Glomerular visceral epithelial cell (primary cell): ENCODE measurements around the gene CD44.
"Not testable (repeated sequence)": the region's sequence is repeated elsewhere in the genome, so short reads cannot be mapped to it uniquely, and the experiment has no call there.

Experiments used
- DNase-seq: peaks from one replicate; pipeline ENCODE4 v3.0.0-alpha.2; 2016; ENCODE audit errors: extremely low spot score

Gene CD44

DNA sequence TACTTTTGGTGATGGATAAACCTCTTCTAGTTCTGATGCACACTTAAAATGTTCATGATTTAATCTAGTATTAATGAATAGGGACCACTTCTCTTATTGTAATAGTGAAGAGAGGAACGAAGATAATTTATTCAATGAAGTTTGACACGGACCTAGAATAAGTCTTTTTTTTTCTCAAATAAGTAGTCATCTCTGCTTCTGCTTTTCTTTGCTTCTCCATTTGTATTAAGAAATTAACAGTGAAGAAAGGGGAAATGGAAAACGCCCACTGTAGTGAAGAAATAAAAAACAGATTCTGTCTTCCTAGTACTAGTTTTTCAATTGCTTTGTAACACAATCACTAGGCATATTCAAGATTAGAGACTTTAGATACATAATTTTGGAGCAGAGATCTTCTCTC, 73.0 kb downstream of the CD44 start:
- no peak for DNase-seq

DNA sequence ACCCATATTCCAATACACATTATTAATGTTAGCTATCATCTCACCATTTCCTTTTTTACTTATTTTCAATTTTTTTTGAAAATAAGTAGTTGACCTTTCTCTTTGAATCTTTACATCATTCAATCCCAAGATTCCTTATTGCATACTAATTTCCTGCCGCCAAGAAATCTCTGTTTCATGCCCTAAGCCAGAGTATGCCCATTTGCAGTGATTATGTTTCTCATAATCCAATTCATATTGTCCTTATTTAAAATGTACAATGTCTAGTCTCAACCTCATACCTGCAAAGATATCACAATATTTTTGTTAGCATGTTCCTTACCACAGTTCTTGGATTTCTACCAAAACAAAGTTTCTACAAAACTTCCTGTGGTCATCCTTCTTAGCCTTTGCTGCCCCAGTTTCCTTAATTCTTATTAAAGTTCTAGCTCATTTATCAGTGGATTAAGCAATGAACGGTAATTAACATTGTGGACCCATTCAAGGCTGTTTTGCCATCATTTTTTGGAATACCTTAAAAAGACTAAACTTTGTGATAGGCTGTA, 75.3 kb downstream of the CD44 start:
- no peak for DNase-seq

DNA sequence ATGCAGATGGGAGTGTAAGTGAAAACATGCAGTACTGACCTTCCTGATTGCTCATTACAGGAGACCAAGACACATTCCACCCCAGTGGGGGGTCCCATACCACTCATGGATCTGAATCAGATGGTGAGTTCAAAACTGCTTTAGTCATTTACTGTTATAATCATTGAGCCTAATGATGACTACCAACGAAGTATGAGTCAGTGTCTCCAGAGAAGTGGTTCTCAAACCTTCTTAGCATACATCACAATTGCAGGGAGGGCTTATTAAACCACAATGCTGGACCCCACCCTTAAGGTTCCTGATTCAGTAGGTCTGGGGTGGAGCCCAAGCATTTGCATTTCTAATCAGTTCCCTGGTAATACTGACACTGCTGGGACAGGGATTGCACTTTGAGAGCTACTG, 75.8 kb downstream of the CD44 start:
- peak; percentile 92 for DNase-seq

DNA sequence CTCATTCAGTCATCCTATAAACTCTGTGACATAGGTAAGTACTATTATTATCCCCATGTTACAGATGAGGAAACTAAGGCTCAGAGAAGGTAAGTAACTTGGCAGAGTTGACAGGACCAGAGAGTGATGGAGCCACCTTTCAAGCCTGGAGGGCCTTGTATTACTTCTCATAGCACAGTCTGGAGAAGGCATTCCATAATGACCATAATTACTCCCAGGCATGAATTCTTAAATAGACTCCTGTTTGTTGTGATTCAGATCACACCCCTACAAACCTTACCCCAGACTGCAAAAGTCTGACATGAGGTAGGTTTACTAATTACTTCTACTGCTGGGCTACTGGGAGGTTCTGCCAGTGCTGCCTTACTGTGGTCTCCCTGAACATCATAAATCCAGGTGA, 77.0 kb downstream of the CD44 start:
- DNase-seq, result no peak

DNA sequence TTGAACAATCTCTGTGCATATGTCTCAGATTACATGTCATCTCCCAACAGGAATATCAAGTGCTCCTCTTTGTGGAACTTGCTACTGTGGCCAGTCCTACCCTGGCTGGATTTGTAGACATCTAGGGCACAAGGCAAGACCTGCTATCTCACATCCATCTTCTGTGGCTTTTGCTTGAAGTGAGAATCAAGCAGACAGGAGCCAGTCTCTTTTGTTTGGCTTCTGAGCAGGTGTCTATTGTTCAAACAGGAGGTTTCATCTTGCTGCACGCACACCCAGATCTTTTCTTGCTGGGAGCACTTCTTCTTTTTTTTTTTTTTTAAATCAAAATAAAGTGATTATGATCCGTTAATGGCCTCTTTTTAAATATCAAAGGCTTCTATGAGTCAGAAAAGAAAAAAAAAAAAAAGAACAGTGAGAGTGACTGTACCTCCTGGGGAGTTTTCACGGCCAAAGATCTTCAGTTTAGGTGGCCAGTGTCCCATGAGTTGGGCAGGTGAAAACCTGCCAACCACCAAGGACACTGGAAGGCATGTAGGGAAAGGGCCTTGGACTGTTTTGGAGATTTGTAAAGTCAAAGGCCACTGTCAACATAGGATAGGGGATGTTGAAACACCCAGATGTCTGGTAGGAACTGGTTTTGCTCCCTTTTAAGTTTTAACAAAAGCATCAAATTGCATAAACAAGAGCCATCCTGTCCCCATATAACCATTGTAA, 78.1 kb downstream of the CD44 start:
- no peak for DNase-seq

DNA sequence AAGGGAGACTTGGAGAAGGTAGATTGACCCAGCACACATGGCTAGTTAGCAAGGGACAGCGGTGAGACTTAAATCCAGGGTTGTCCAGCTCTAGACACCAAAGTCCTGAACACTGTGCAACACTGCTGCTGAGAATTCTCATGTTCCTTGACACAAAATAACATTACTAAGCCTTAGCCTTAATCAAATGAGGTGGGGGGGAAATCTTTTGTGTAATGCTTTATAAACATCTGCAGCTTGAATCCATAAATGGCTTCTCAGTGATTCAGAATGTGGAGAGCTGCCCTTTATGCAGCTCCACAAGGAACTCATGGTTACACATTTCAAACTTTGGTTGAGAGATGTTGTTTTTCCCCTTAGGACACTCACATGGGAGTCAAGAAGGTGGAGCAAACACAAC, 80.0 kb downstream of the CD44 start:
- no peak for DNase-seq

DNA sequence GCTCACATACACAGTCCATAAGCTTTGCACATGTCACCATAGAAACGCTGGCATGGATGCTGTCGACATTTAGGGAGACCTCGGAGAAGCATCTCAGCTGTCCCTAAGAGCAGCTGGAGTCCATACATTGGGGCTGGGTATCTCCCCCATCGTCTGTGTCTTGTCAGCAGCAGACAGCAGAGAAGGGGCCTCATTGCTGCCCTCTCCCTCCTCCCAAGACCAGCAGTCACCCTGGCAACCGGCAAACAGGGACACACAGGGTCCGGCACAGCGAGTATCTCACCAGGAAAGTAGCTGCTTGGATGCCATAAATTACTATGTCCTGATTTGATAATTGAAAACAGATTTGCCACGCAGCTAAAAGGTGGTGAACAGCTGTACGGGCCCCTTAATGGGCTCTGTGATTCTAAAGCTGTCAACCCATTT, 84.4 kb downstream of the CD44 start:
- DNase-seq, result no peak

DNA sequence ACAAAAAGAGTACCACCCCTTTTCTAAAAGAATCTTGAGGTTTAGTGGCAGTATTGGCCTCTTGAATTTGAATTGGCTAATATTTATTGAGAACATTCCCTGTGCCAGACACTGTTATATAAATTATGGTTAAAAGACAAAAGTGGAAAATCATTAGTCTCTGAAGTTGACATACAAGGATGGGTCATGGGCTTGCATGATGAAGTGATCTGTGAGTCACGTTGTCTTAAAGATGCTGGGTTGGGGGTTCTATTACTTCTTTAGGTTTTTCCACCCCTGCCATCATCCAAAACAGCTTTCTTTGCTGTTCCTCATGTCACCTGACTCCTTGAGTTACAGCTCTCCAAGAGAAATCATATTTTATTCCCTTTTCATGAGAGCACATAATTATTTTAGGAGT, 85.0 kb downstream of the CD44 start:
- no peak for DNase-seq

DNA sequence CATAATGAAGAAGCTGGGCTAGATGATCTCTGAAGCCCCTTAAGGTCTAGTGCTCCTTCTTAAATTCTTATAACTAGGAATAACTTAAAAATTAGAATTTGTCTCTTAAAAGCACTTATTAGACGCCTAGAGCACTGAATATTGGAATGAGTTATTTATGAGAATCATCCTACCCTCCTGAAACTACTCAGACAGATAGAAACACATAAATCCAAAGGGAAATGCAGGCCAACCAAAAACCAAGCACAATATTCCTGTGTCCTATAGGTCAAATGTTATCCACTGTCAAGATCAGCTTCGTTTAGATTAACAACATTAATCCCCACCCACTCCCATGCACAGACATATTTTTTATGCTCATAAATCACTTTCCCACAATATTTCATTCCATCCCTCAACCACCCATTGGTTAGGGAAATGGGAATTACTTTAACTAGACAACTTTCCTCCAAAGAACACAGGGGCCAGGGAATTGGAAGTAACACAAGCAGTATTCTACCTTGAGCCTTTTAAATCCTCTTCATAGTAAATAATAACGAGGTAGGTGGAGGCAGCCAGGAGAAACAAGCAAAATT, 87.1 kb downstream of the CD44 start:
- no peak for DNase-seq

DNA sequence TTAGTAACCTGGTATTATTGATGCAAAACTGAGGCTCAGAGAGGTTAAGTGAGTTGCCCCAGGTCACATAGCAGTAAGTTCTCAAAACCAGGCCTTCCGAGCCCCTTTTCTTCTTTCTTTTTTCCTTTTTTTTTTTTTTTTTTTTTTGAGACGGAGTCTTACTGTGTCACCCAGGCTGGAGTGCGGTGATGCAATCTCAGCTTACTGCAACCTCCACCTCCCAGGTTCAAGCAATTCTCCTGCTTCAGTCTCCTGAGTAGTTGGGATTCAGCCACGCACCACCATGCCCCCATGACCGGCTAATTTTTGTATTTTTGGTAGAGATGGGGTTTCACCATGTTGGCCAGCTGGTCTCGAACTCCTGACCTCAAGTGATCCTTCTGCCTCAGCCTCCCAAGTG, 87.8 kb downstream of the CD44 start:
- DNase-seq, result not testable (repeated sequence)

DNA sequence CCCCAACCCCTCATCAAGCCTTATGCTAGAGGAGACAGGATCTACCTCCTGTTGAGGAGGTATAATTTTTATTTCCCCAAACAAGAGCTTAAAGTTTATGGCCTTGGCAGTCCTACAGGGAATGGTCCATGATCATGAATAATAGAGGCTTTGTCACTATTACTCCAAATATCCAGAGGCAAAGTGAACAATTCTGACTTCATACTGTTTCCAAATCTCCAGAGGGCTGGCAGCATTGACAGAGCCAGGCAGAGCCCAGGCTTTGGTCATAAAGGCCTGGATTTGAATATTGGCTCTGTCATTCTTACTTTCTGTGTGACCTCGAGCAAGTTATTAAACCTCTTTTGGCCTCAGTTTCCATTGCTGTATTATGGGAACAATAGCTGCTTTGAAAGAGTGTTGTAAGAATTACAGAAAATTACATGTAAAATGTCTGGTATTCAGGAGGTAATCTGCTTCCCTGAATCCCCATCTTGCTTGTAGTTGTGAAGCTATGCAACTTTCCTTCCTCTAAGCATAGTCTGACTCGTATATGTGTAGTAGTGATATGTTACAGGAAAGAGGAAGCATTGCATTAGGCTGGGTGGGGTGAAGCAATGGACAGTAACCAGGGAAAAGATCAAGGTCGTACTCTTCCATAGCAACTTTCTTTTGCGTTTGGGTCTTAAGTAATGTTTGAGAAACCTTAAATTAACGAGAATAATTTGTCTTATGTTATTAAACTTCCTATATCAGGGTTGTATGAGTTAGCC, 88.8 kb downstream of the CD44 start:
- no peak for DNase-seq

DNA sequence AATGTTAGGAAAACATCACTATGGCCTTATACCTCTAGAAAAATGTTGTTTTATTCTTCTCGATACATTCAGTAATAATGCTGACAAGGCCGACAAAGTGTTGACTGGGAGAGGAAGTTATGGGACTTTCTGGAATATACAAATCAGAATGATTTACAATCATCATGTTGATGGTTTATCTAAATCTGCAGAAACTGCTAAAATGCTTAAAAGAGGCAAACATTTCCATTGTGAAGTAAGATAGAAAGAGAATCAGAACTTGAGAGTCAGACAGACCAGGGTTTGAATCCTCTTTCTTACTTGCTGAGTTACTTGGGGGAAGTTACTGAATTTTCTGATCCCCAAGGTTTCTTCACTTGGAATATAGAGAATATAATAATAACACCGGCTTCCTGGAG, 89.4 kb downstream of the CD44 start:
- no peak for DNase-seq

DNA sequence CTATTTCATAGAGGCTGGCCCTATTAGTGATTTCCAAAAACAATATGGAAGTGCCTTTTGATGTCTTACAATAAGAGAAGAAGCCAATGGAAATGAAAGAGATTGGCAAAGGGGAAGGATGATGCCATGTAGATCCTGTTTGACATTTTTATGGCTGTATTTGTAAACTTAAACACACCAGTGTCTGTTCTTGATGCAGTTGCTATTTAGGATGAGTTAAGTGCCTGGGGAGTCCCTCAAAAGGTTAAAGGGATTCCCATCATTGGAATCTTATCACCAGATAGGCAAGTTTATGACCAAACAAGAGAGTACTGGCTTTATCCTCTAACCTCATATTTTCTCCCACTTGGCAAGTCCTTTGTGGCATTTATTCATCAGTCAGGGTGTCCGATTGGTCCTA, 91.4 kb downstream of the CD44 start:
- DNase-seq, result no peak

DNA sequence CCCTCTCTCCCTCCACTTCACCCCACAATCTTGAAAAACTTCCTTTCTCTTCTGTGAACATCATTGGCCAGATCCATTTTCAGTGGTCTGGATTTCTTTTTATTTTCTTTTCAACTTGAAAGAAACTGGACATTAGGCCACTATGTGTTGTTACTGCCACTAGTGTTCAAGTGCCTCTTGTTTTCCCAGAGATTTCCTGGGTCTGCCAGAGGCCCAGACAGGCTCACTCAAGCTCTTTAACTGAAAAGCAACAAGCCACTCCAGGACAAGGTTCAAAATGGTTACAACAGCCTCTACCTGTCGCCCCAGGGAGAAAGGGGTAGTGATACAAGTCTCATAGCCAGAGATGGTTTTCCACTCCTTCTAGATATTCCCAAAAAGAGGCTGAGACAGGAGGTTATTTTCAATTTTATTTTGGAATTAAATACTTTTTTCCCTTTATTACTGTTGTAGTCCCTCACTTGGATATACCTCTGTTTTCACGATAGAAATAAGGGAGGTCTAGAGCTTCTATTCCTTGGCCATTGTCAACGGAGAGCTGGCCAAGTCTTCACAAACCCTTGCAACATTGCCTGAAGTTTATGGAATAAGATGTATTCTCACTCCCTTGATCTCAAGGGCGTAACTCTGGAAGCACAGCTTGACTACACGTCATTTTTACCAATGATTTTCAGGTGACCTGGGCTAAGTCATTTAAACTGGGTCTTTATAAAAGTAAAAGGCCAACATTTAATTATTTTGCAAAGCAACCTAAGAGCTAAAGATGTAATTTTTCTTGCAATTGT, 92.3 kb downstream of the CD44 start:
- no peak for DNase-seq

DNA sequence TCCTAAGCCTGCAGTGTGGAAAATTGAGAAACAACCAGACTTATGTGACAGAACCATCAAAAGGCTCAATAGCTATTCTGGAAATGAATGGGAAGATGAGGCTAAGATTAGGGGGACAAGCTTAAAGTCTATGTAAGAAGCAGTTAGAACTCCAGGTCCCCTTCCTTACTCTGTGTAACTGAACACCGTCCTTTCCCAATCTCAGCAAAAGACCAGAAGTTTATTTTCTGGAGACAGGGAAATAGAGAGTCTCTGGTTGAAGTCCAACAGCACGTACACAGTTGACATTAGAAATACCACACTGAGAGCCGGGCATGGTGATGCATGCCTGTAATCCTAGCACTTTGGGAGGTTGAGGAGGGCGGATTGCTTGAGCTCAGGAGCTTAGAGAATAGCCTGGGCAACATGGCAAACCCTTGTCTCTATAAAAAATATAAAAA, 93.9 kb downstream of the CD44 start:
- DNase-seq, result no peak

DNA sequence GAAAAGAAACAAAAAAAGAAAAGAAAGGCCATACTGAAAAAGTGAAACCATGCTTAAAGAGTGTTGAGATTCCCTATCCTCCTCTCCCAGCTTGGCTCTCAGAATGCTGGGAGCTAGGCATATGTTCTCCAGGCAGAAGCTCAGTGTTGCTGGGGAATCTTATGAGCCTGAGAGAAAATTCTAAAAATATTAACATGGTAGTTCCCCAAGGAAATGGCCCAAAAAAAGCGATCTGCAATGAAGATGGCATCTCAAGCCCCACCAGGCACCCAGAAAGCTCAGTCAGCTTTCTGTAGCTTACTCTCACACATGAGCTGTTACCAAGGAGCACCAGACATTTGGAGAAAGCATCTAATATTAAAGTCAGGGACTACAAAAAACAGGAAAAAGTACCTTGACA, 94.5 kb downstream of the CD44 start:
- DNase-seq, result no peak

DNA sequence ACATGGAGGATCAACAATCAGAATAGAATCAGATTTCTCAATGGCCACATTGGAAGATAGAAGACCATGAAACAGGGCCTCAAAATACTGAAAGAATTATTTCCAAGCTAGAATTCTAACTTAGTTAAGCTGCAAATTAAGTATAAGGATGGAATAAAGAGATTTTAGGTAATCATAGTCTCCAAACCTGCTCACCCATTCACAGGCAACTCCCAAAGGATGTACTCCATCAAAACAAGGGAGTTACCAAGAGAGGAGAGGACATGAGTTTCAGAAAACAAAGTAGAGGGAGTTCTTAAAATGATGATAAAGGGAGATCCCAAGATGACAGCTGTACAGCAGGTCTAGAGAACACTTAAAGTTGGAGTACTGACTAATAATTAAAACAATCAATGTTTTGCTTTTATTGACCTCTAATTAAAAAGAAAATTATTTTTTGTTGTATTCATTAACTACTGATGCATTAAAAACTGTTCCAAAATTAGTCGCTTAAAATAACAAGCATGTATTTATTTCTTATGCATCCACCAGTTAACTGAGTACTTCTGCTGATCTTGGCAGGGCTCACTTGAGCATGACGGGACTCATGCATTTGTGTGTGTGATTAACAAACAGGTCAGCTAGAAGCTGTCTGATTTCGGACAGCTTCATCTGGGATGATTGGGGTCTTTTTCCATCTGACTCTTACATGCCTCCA, 95.6 kb downstream of the CD44 start:
- DNase-seq, result peak; percentile 20

DNA sequence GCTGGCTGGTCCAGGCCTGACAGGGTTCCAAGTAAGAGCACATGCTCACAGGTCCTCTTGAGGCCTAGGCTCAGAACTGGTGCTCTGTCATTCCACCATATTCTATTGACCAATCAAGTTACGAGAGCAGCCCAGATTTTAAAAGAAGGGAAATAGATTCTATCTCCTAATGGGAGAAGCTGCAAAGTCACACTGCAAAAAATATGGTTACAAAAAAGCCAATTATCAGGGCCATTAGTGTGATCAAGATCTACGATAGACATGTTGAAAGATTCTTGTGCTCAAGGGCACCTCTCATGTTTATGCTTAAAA, 96.1 kb downstream of the CD44 start:
- DNase-seq, result no peak

DNA sequence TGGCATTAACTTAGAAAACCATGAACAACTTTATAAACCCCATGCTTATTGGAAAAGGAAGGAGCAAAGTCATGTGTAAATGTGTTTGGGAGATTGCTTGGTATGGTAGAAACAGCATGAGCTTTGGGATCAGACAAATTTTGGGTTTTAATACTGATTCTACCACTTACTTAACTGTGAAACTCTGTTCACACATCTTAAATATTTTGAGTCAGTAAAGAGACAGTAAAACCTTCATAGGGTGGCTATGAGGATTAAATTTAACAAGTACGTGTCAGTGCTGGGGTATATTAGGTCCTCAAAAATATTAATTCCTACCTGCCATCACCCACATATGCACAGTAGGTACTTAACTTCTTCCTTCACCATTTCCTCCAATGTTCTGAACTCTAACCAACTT, 96.5 kb downstream of the CD44 start:
- DNase-seq, result no peak

DNA sequence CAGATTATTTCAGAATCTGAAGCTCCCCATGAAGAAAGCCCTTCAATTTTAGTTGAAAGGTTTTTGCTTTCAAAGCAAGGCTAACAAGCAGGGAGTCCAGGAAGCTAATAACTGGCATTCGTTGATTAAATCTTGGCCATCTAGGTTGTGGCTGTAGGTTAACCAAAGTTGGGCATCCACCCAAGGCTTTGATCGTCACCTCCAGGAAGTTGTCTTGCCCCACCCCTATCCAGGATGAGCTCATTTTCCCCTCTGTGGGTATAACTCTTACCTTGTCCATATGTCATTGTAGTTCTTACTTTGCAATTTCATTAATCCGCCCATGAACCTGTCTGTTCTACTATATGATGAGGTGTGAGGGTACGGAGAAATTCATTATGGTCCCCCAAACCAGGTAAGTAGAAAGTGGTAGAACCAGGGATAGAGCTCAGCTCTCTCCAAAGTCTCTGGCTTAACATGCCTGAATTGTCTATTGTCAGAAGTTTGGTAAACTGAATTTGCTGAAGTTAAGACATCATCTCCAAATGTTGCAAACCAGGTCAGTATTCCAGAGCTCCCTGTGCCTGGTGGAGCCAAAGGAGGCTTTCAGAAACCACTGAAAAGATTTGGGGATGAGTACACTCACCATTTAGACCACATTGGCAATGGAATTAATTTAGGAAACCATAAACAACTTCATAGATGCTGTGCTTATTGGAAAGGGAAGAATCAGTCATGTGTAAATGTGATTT, 97.1 kb downstream of the CD44 start:
- peak; percentile 93 for DNase-seq

DNA sequence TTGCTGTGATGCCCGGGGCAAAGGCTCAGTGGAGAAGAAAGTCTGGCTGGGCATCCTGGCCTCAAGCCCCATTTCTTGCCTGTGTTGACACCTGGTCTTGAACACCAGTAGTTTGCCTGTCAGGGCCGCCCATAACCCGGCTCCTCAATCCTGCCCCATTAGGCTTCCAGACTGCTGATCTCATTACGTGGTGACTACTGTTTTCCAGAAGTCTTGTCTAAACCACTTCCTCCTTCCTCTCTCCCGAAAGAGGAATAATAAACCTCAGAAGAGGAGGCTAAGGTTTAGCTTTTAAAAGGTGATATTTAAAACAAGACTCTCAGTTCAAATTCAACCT, 97.7 kb downstream of the CD44 start:
- peak; percentile 86 for DNase-seq
